AG04450 (cell line): Measurements from ENCODE around the gene ACTG2. TPM values are rescaled to one million over a fixed set of nuclear protein-coding genes. Genes with fewer than 3 reads are reported as not detected.

ENCODE experiments used
- CTCF ChIA-PET: fragments of 300-600, 350-600 bp; formaldehyde crosslinking; extraction: SDS; loops from one replicate; lab custom pipeline; 2022; ENCODE audit warnings: antibody characterized with exemption, inconsistent platforms; lab: Charles Lee
- POLR2A ChIA-PET: fragments of 350-600 bp; formaldehyde crosslinking; extraction: SDS; loops from one replicate; lab custom pipeline; 2021; ENCODE audit warnings: antibody characterized with exemption, inconsistent platforms; lab: Yijun Ruan, JAX
- DNase-seq: peaks from one replicate; pipeline ENCODE4 v3.0.0-alpha.2; 2011; ENCODE audit warnings: low read depth, low spot score
- H3K27ac ChIP-seq: one replicate; pipeline ENCODE4 v1.5.1; 2012; ENCODE audit warnings: low read depth, low read length, control low read depth
- H3K27me3 ChIP-seq: one replicate; pipeline ENCODE4 v1.6.0; 2012; ENCODE audit warnings: low read length; ENCODE audit not compliant: control insufficient read depth, insufficient read depth
- H3K4me3 ChIP-seq: 2 replicates; pipeline ENCODE4 v1.5.1; 2011; ENCODE audit warnings: mild to moderate bottlenecking, low read depth, low read length, control low read depth
- H3K9me3 ChIP-seq: 2 replicates; pipeline ENCODE4 v1.5.1; 2012; ENCODE audit warnings: low read length; ENCODE audit not compliant: control insufficient read depth, insufficient read depth
- polyA plus RNA-seq: library from polyadenylated mRNA; depleted of rRNA; stranded (reverse); fragments of >200 nt; gene quantifications from 2 replicates; pipeline ENCODE4 v1.2.3, GENCODE V29; 2011
- TF ChIP-seq, protein P1 (sequence below): IDR thresholded peaks from 2 replicates; pipeline ENCODE4 v1.5.1; 2011; ENCODE audit warnings: low read depth, low read length, control low read depth, inconsistent platforms

The ACTG2 gene
- polyA plus RNA-seq, 1 experiment: 641 TPM

DNA sequence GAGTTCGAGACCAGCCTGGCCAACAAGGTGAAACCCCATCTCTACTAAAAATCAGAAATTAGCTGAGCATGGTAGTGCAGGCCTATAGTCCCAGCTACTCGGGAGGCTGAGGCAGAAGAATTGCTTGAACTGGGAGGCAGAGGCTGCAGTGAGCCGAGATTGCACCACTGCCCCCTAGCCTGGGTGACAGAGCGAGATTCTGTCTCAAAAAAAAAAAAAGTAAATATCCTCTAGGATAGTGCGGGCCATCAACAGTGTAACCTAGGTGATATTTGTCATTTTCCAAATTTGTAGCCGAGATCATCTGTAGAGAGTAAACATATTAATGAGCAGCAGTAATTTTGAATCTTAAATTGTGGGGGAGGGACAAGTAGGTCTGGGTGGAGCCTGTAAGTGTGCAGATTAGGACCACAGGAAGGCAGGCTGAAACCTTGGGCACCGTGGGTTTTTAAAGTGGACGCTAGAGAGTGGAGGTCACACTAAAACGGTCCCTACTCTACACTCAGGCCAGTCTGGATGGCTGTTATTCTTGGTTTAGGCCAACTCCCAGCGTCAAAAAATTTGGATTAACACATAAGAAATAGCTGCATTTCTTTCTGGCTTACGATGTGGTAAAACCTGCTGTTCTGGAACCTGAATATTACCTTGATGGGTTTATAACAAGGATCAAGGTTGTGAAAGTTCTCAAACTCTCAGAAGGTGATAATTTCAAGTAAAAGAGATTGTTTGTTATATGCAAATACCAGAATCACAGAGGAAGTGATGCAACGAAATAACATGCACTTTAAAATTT, 69.2 kb downstream of the ACTG2 start:
- POLR2A ChIA-PET: no interaction called here
- CTCF ChIA-PET: no interaction called here
- TF ChIP-seq, protein P1, sequence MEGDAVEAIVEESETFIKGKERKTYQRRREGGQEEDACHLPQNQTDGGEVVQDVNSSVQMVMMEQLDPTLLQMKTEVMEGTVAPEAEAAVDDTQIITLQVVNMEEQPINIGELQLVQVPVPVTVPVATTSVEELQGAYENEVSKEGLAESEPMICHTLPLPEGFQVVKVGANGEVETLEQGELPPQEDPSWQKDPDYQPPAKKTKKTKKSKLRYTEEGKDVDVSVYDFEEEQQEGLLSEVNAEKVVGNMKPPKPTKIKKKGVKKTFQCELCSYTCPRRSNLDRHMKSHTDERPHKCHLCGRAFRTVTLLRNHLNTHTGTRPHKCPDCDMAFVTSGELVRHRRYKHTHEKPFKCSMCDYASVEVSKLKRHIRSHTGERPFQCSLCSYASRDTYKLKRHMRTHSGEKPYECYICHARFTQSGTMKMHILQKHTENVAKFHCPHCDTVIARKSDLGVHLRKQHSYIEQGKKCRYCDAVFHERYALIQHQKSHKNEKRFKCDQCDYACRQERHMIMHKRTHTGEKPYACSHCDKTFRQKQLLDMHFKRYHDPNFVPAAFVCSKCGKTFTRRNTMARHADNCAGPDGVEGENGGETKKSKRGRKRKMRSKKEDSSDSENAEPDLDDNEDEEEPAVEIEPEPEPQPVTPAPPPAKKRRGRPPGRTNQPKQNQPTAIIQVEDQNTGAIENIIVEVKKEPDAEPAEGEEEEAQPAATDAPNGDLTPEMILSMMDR: no peak
- Histone ChIP-seq H3K27ac (no peak overlapping the region), H3K4me3 (no peak overlapping the region), H3K9me3 (peaks cover 3% of the 10 kb centered on the region; the same call in 1 of the 2 replicates), H3K27me3 (no peaks in the 10 kb centered on the region)
- no peak for DNase-seq

DNA sequence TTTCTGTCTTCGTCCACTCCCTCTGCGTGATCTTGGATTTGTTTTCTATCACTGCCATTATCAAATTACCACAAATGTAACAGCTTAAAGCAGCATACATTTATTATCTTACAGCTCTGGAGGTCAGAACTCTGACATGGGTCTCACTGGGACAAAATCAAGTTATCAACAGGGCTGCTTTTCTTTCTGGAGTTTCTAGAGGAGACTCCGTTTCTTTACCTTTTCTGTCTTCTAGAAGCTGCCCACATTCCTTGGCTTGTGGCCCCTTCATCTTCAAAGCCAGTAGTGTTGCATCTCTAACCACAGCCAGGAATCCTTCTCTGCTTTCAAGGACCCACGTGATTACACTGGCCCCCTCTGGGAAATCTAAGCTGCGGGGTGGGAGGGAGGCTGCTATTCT, 70.0 kb downstream of the ACTG2 start:
- Histone ChIP-seq H3K27me3 (no peaks in the 10 kb centered on the region), H3K4me3 (no peak overlapping the region), H3K27ac (no peak overlapping the region), H3K9me3 (peaks cover 3% of the 10 kb centered on the region; the same call in 1 of the 2 replicates)
- ChIA-PET POLR2A (no interaction called here), CTCF (no interaction called here)
- TF ChIP-seq, protein P1: no peak
- no peak for DNase-seq

DNA sequence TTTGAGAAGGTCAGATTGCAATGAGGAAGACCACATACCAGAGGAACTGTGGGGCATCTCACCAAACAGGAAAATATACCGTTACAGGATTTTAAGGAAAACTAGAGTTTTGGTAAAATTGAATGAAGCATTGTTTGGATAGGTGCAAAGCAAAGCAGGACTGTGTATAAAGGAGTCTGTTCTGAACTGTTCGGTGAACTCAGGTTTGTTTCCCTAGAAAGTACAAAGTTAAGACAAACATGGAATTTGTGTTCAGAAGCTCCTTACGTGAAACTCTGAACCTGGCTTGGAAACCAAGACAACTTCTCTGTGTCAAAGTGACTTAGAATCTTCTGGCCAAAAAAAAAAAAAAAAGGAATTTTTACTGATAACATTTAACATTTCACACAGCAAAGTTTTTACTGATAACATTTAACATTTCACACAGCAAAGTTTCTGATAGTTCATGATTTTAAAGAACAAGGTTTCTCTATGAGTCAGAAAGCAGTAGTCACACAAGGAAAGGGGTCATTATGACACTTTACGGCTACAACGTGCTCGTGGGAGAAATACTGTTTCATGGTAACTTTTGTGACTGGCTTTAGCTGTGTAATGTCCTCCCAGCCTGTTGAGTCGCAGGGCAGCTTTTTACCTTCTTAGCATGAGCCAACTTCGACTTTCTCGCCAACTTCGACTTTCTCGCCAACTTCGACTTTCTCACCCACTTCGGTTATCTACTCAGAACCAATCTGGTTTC, 70.7 kb downstream of the ACTG2 start:
- TF ChIP-seq, protein P1: no peak
- no peaks in the 10 kb centered on the region for H3K27me3 ChIP-seq
- H3K4me3 ChIP-seq: no peak overlapping the region
- no peak for DNase-seq
- peaks cover 3% of the 10 kb centered on the region; the same call in 1 of the 2 replicates for H3K9me3 ChIP-seq
- no peak overlapping the region for H3K27ac ChIP-seq
- ChIA-PET CTCF (no interaction called here), POLR2A (interaction anchor here (0.7 kb wide), 1 partner anchor 21 kb away, joined by 9 read pairs; the partner anchor contains the start of gene TET3)

DNA sequence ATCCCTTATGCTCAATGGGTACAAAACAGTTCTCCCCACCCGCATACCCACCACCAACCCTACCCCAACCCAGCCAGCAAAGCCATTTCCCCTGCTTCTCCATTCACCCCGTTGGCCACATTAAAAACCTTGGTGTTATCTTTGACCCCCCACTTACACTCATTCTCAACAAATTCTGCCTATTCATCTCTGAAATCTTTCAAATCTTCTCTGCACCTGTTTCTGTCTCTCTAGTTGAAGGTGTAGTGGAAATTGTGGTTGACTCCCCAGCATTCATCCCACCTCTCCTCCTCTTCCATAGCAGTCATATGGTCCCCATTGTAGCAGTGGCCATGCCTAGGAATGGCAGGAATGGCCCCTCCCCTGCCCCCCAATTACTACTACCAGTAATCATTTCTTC, 71.4 kb downstream of the ACTG2 start:
- H3K9me3 ChIP-seq: peaks cover 3% of the 10 kb centered on the region; the same call in 1 of the 2 replicates
- no peak for DNase-seq
- TF ChIP-seq, protein P1: no peak
- ChIA-PET CTCF (no interaction called here), POLR2A (interaction anchor here (0.7 kb wide), 1 partner anchor 20 kb away, joined by 9 read pairs; the partner anchor contains the start of gene TET3)
- H3K27ac ChIP-seq: no peak overlapping the region
- H3K4me3 ChIP-seq: no peak overlapping the region
- H3K27me3 ChIP-seq: no peaks in the 10 kb centered on the region

DNA sequence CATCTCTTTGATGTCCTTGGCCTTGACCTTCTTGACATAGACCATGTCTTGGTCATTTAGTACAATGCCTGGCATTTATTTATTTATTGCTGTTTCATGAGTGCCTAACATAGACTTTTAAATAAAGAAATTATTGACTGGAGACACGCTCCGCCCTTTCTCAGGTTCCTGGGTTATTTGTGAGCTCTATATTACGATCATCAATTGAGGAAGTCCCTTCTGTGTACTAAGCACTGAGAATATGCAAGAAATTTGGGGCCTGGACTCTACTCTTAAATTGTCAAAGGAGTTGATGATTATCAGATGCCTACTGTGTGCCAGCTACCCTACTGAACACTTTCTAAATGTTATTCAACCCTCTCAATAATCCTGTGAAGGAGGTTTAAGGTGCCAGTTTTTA, 72.2 kb downstream of the ACTG2 start:
- no peak overlapping the region for H3K4me3 ChIP-seq
- CTCF ChIA-PET: no interaction called here
- no peak for DNase-seq
- no peak overlapping the region for H3K27ac ChIP-seq
- H3K9me3 ChIP-seq: peaks cover 3% of the 10 kb centered on the region; the same call in 1 of the 2 replicates
- POLR2A ChIA-PET: no interaction called here
- H3K27me3 ChIP-seq: no peaks in the 10 kb centered on the region
- TF ChIP-seq, protein P1: no peak
